ENCODE data around the gene NXF1.

NXF1 gene

GRCh38 chr11:62789576-62789975, 15.7 kb downstream of the NXF1 start:
- Histone ChIP-seq H3K27ac (ENCODE audit: low read depth, low read length, poor library complexity, severe bottlenecking) (peak overlapping the region; percentile 6), H3K9me2 (ENCODE audit: low read depth, low read length) (no peaks in the 10 kb centered on the region), H3K79me2 (ENCODE audit: insufficient read depth, low read length) (peaks cover 11% of the 10 kb centered on the region; the same call in 1 of the 2 replicates), H3K4me2 (ENCODE audit: low read length) (0 out of 2 replicates have a peak overlapping the region, but pooled peaks have one; percentile 19), H3K36me3 (ENCODE audit: insufficient read depth, low read length) (peaks cover 42% of the 10 kb centered on the region), H3K9ac (ENCODE audit: low read length) (peak overlapping the region; percentile 4; the same call in 1 of the 2 replicates), H2AFZ (ENCODE audit: low read length) (no peak overlapping the region), H4K20me1 (ENCODE audit: insufficient read depth, low read length) (no peaks in the 10 kb centered on the region), H3K4me1 (ENCODE audit: insufficient read depth, low read length, severe bottlenecking) (peaks cover 50% of the 10 kb centered on the region), H3K4me3 (ENCODE audit: low read depth, low read length, poor library complexity, severe bottlenecking) (no peak overlapping the region), H3K9me3 (ENCODE audit: low read length) (no peaks in the 10 kb centered on the region), H3K27me3 (ENCODE audit: insufficient read depth, low read length) (no peaks in the 10 kb centered on the region), H3F3A (ENCODE audit: insufficient read depth, low read length) (no peaks in the 10 kb centered on the region)
- TF ChIP-seq CTCF (IDR thresholded peaks at IDR 0.05; ENCODE audit: low read length) (no peak), EZH2 (IDR thresholded peaks at IDR 0.05; ENCODE audit: borderline replicate concordance, low read length) (no peak)

GRCh38 chr11:62788991-62789390, 16.2 kb downstream of the NXF1 start:
- H3K9ac ChIP-seq (ENCODE audit: low read length) = peak overlapping the region; percentile 38; the same call in 1 of the 2 replicates
- H3K9me2 ChIP-seq (ENCODE audit: low read depth, low read length) = no peaks in the 10 kb centered on the region
- H3K27ac ChIP-seq (ENCODE audit: low read depth, low read length, poor library complexity, severe bottlenecking) = peak overlapping the region; percentile 15
- peak overlapping the region; percentile 95 for H3K4me3 ChIP-seq (ENCODE audit: low read depth, low read length, poor library complexity, severe bottlenecking)
- no peak overlapping the region for H2AFZ ChIP-seq (ENCODE audit: low read length)
- peaks cover 36% of the 10 kb centered on the region for H3K36me3 ChIP-seq (ENCODE audit: insufficient read depth, low read length)
- no peaks in the 10 kb centered on the region for H3F3A ChIP-seq (ENCODE audit: insufficient read depth, low read length)
- peak overlapping the region; percentile 98; the same call in 1 of the 2 replicates for H3K4me2 ChIP-seq (ENCODE audit: low read length)
- H3K9me3 ChIP-seq (ENCODE audit: low read length) = no peaks in the 10 kb centered on the region
- TF ChIP-seq EZH2 (IDR thresholded peaks at IDR 0.05; ENCODE audit: borderline replicate concordance, low read length) (no peak), CTCF (IDR thresholded peaks at IDR 0.05; ENCODE audit: low read length) (no peak)
- H3K79me2 ChIP-seq (ENCODE audit: insufficient read depth, low read length) = peaks cover 11% of the 10 kb centered on the region; the same call in 1 of the 2 replicates
- H3K4me1 ChIP-seq (ENCODE audit: insufficient read depth, low read length, severe bottlenecking) = peaks cover 50% of the 10 kb centered on the region
- H3K27me3 ChIP-seq (ENCODE audit: insufficient read depth, low read length) = no peaks in the 10 kb centered on the region
- no peaks in the 10 kb centered on the region for H4K20me1 ChIP-seq (ENCODE audit: insufficient read depth, low read length)

- Histone ChIP-seq H3K4me2 (ENCODE audit: low read length) (peak within 1 kb of the TSS; percentile 98), H3K9me3 (ENCODE audit: low read length) (no peaks in the 10 kb centered on the region), H3K27me3 (ENCODE audit: insufficient read depth, low read length) (no peaks in the 10 kb centered on the region), H3K4me1 (ENCODE audit: insufficient read depth, low read length, severe bottlenecking) (peaks cover 46% of the 10 kb centered on the region), H4K20me1 (ENCODE audit: insufficient read depth, low read length) (no peaks in the 10 kb centered on the region), H3K79me2 (ENCODE audit: insufficient read depth, low read length) (peaks cover 11% of the 10 kb centered on the region; the same call in 1 of the 2 replicates), H3K9me2 (ENCODE audit: low read depth, low read length) (no peaks in the 10 kb centered on the region), H2AFZ (ENCODE audit: low read length) (no peak within 1 kb of the TSS), H3K9ac (ENCODE audit: low read length) (peak within 1 kb of the TSS; percentile 92), H3F3A (ENCODE audit: insufficient read depth, low read length) (no peaks in the 10 kb centered on the region), H3K4me3 (ENCODE audit: low read depth, low read length, poor library complexity, severe bottlenecking) (peak within 1 kb of the TSS; percentile 95), H3K36me3 (ENCODE audit: insufficient read depth, low read length) (peaks cover 30% of the 10 kb centered on the region; the same call in 1 of the 2 replicates), H3K27ac (ENCODE audit: low read depth, low read length, poor library complexity, severe bottlenecking) (peak within 1 kb of the TSS; percentile 66)
- TF ChIP-seq EZH2 (IDR thresholded peaks at IDR 0.05; ENCODE audit: borderline replicate concordance, low read length) (no peak), CTCF (IDR thresholded peaks at IDR 0.05; ENCODE audit: low read length) (peak; percentile 39)
These were observed 18.1 kb downstream of the NXF1 start, which contains the start of gene TMEM179B for GRCh38 chr11:62787005-62787759. TMEM179B (plus strand) TSS chr11:62787402; CDS start chr11:62787432, 30 bp downstream.
